Measurements from ENCODE around the gene NAA80. TPM values are rescaled to one million over a fixed set of nuclear protein-coding genes. Genes with fewer than 3 reads are reported as not detected.

The NAA80 gene
- total and polyA plus RNA-seq, 5 experiments from 2014 or later = 10.8 to 36.8 (median 18.7) TPM

GRCh38 chr3:50255251-50255615 lies 44.0 kb downstream of the NAA80 start:
- H3K4me3 Mint-ChIP-seq = no peak overlapping the region
- H3K4me1 Mint-ChIP-seq = peaks cover 8 to 41% (median 31%) of the 10 kb centered on the region in 4 donors
- H3K27ac Mint-ChIP-seq = peak overlapping the region in 1 of 10 donors; percentile 21
- DNase-seq (no peak), ATAC-seq (no peak)
- POLR2A ChIA-PET = interaction anchor here (1.0 to 3.0 kb wide), 5 partner anchors 8 to 61 kb away, joined by 4 to 8 read pairs (median 4); partner anchors contain the start of gene GNAI2
- no peaks in the 10 kb centered on the region for H3K27me3 Mint-ChIP-seq
- no peaks in the 10 kb centered on the region for H3K9me3 Mint-ChIP-seq
- H3K36me3 Mint-ChIP-seq = peaks cover 0 to 55% (median 3%) of the 10 kb centered on the region in 3 donors

- Mint-ChIP-seq H3K4me1 (peaks cover 9 to 44% (median 33%) of the 10 kb centered on the region in 4 donors), H3K27me3 (no peaks in the 10 kb centered on the region), H3K27ac (peak overlapping the region in 3 of 10 donors; percentile 21 to 40 (median 22)), H3K4me3 (no peak overlapping the region), H3K9me3 (no peaks in the 10 kb centered on the region), H3K36me3 (peaks cover 0 to 57% (median 3%) of the 10 kb centered on the region in 3 donors)
- DNase-seq = no peak
- ATAC-seq = no peak
- POLR2A ChIA-PET = interaction anchor here (0.6 to 3.0 kb wide), 6 partner anchors 8 to 268 kb away, joined by 4 to 8 read pairs (median 4); partner anchors contain the start of gene GNAI2
Observed at GRCh38 chr3:50254577-50255250, 44.5 kb downstream of the NAA80 start.

GRCh38 chr3:50251220-50251619 lies 48.0 kb downstream of the NAA80 start:
- DNase-seq = no peak
- no peaks in the 10 kb centered on the region for H3K27me3 Mint-ChIP-seq
- H3K4me1 Mint-ChIP-seq = peaks cover 17 to 57% (median 51%) of the 10 kb centered on the region in 4 donors
- peak overlapping the region in 2 of 10 donors; percentile 27 to 39 for H3K4me3 Mint-ChIP-seq
- POLR2A ChIA-PET = interaction anchor here (1.1 kb wide), 1 partner anchor 21 kb away, joined by 3 read pairs; no protein-coding TSS in a partner anchor
- no peaks in the 10 kb centered on the region for H3K9me3 Mint-ChIP-seq
- peaks cover 0 to 40% (median 0%) of the 10 kb centered on the region in 3 donors for H3K36me3 Mint-ChIP-seq
- H3K27ac Mint-ChIP-seq = peak overlapping the region; percentile 2 to 88 (median 76)
- no peak for ATAC-seq

- H3K9me3 Mint-ChIP-seq = no peaks in the 10 kb centered on the region
- POLR2A ChIA-PET = interaction anchor here (0.5 to 1.3 kb wide), 4 partner anchors 10 to 48 kb away, joined by 3 to 5 read pairs (median 3); no protein-coding TSS in a partner anchor
- no peaks in the 10 kb centered on the region for H3K27me3 Mint-ChIP-seq
- H3K36me3 Mint-ChIP-seq = peaks cover 0 to 39% (median 0%) of the 10 kb centered on the region in 3 donors
- peaks cover 21 to 64% (median 57%) of the 10 kb centered on the region in 4 donors for H3K4me1 Mint-ChIP-seq
- ATAC-seq = no peak
- H3K4me3 Mint-ChIP-seq = peak overlapping the region in 4 of 10 donors; percentile 14 to 49 (median 24)
- peak overlapping the region in 8 of 10 donors; percentile 57 to 91 (median 80) for H3K27ac Mint-ChIP-seq
- DNase-seq = no peak
Observed at GRCh38 chr3:50250514-50250913, 48.7 kb downstream of the NAA80 start.

GRCh38 chr3:50249457-50249856 lies 49.7 kb downstream of the NAA80 start:
- Mint-ChIP-seq H3K27ac (peak overlapping the region; percentile 36 to 94 (median 79)), H3K9me3 (no peaks in the 10 kb centered on the region), H3K4me3 (no peak overlapping the region), H3K4me1 (peaks cover 26 to 72% (median 66%) of the 10 kb centered on the region in 4 donors), H3K27me3 (no peaks in the 10 kb centered on the region), H3K36me3 (peaks cover 0 to 37% (median 0%) of the 10 kb centered on the region in 3 donors)
- POLR2A ChIA-PET = interaction anchor here (0.8 to 4.0 kb wide), 4 partner anchors 9 to 49 kb away, joined by 3 to 72 read pairs (median 6); partner anchors contain the start of gene GNAI2
- DNase-seq = no peak
- no peak for ATAC-seq

- H3K36me3 Mint-ChIP-seq = peaks cover 0 to 37% (median 0%) of the 10 kb centered on the region in 3 donors
- no peaks in the 10 kb centered on the region for H3K9me3 Mint-ChIP-seq
- peak overlapping the region in 3 of 10 donors; percentile 19 to 61 (median 60) for H3K4me3 Mint-ChIP-seq
- POLR2A ChIA-PET = interaction anchor here (0.5 to 4.0 kb wide), 4 partner anchors 12 to 941 kb away, joined by 4 to 72 read pairs (median 6); partner anchors contain the start of gene GNAI2
- DNase-seq (no peak), ATAC-seq (no peak)
- H3K4me1 Mint-ChIP-seq = peaks cover 27 to 76% (median 69%) of the 10 kb centered on the region in 4 donors
- H3K27me3 Mint-ChIP-seq = no peaks in the 10 kb centered on the region
- peak overlapping the region; percentile 63 to 96 (median 90) for H3K27ac Mint-ChIP-seq
Observed at GRCh38 chr3:50248387-50248786, 50.8 kb downstream of the NAA80 start.

GRCh38 chr3:50246517-50246954 lies 52.7 kb downstream of the NAA80 start:
- ATAC-seq (peak; percentile 78 to 85), DNase-seq (peak in 9 of 10 donors; percentile 56 to 88 (median 79))
- Mint-ChIP-seq H3K27me3 (no peaks in the 10 kb centered on the region), H3K9me3 (no peaks in the 10 kb centered on the region), H3K4me1 (peaks cover 34 to 89% (median 82%) of the 10 kb centered on the region in 4 donors), H3K27ac (peak overlapping the region; percentile 90 to 97 (median 95)), H3K4me3 (peak overlapping the region; percentile 72 to 89 (median 83)), H3K36me3 (peaks cover 0 to 34% (median 0%) of the 10 kb centered on the region in 3 donors)
- POLR2A ChIA-PET = interaction anchor here (0.5 to 4.0 kb wide), 14 partner anchors 8 to 53 kb away, joined by 3 to 72 read pairs (median 4); partner anchors contain the start of genes GNAI2, HYAL3, IFRD2 and NAA80

Other genes starting within 250 kb of the NAA80 start
- 100 to 1,000 TPM; 387 to 402 TPM for gene RBM5, start 210.5 kb downstream of the NAA80 start, total RNA-seq
- 10 to 100 TPM; 19.7 to 46.1 (median 35.0) TPM for gene RBM5, start 210.5 kb downstream of the NAA80 start, polyA plus RNA-seq
- not detected for gene SEMA3F, start 144.1 kb downstream of the NAA80 start, total RNA-seq
- not detected for gene SEMA3F, start 144.1 kb downstream of the NAA80 start, polyA plus RNA-seq
- not detected for gene GNAT1, start 107.8 kb downstream of the NAA80 start, total RNA-seq
- not detected for gene GNAT1, start 107.8 kb downstream of the NAA80 start, polyA plus RNA-seq
- gene SLC38A3, start 94.1 kb downstream of the NAA80 start, total RNA-seq = not detected
- gene SLC38A3, start 94.1 kb downstream of the NAA80 start, polyA plus RNA-seq = not detected
- 100 to 1,000 TPM; 253 to 258 TPM for gene GNAI2, start 63.2 kb downstream of the NAA80 start, total RNA-seq
- 100 to 1,000 TPM; 405 to 534 (median 417) TPM for gene GNAI2, start 63.2 kb downstream of the NAA80 start, polyA plus RNA-seq
- gene SEMA3B, start 30.3 kb downstream of the NAA80 start, total RNA-seq = 1 to 10 TPM; 1.0 to 1.1 TPM
- under 1 TPM in 1 of 3 donors, not detected in 2; 0.09 TPM for gene SEMA3B, start 30.3 kb downstream of the NAA80 start, polyA plus RNA-seq
- not detected for gene LSMEM2, start 20.3 kb downstream of the NAA80 start, total RNA-seq
- under 1 TPM in 2 of 3 donors, not detected in 1; 0.15 to 0.21 TPM for gene LSMEM2, start 20.3 kb downstream of the NAA80 start, polyA plus RNA-seq
- gene IFRD2, start 7.0 kb downstream of the NAA80 start, total RNA-seq = 10 to 100 TPM; 68.9 TPM
- 10 to 100 TPM; 59.4 to 69.7 (median 60.7) TPM for gene IFRD2, start 7.0 kb downstream of the NAA80 start, polyA plus RNA-seq
- gene HYAL3, start within 50 bp of the NAA80 start, total RNA-seq = 1 to 10 TPM; 3.2 to 4.7 TPM
- gene HYAL3, start within 50 bp of the NAA80 start, polyA plus RNA-seq = 1 to 10 TPM; 2.5 to 3.8 (median 3.0) TPM
- gene HYAL1, start 4.2 kb upstream of the NAA80 start, total RNA-seq = under 1 TPM; 0.16 to 0.39 TPM
- under 1 TPM in 2 of 3 donors, not detected in 1; 0.54 to 0.75 TPM for gene HYAL1, start 4.2 kb upstream of the NAA80 start, polyA plus RNA-seq
- 1 to 10 TPM; 2.0 to 2.5 TPM for gene HYAL2, start 23.3 kb upstream of the NAA80 start, total RNA-seq
- gene HYAL2, start 23.3 kb upstream of the NAA80 start, polyA plus RNA-seq = 1 to 10 TPM; 1.8 to 6.1 (median 3.4) TPM
- 10 to 100 TPM; 21.8 to 22.7 TPM for gene TUSC2, start 28.8 kb upstream of the NAA80 start, total RNA-seq
- gene TUSC2, start 28.8 kb upstream of the NAA80 start, polyA plus RNA-seq = 10 to 100 TPM; 48.4 to 54.3 (median 53.7) TPM
- gene RASSF1, start 41.4 kb upstream of the NAA80 start, total RNA-seq = 10 to 100 TPM; 67.3 to 70.8 TPM
- gene RASSF1, start 41.4 kb upstream of the NAA80 start, polyA plus RNA-seq = 10 to 100 TPM; 50.8 to 87.6 (median 68.1) TPM
- gene ZMYND10, start 46.3 kb upstream of the NAA80 start, total RNA-seq = 1 to 10 TPM; 3.6 to 4.0 TPM
- not detected for gene ZMYND10, start 46.3 kb upstream of the NAA80 start, polyA plus RNA-seq
- gene NPRL2, start 51.4 kb upstream of the NAA80 start, total RNA-seq = 10 to 100 TPM; 52.8 to 63.8 TPM
- 10 to 100 TPM; 36.2 to 45.3 (median 36.4) TPM for gene NPRL2, start 51.4 kb upstream of the NAA80 start, polyA plus RNA-seq
- 10 to 100 TPM; 29.7 to 34.5 TPM for gene CYB561D2, start 51.5 kb upstream of the NAA80 start, total RNA-seq
- 10 to 100 TPM; 45.5 to 48.2 (median 47.7) TPM for gene CYB561D2, start 51.5 kb upstream of the NAA80 start, polyA plus RNA-seq
- gene TMEM115, start 60.1 kb upstream of the NAA80 start, total RNA-seq = 10 to 100 TPM; 28.7 to 29.8 TPM
- 10 to 100 TPM; 15.2 to 29.2 (median 20.3) TPM for gene TMEM115, start 60.1 kb upstream of the NAA80 start, polyA plus RNA-seq
- gene CACNA2D2, start 204.2 kb upstream of the NAA80 start, total RNA-seq = 1 to 10 TPM; 4.0 to 4.9 TPM
- 1 to 10 TPM in 1 of 3 donors, under 1 TPM in 2; 0.40 to 1.5 (median 0.40) TPM for gene CACNA2D2, start 204.2 kb upstream of the NAA80 start, polyA plus RNA-seq

Data from naive thymus-derived CD8-positive, alpha-beta T cell (primary cell).